Measurements from ENCODE around the gene PLAU. TPM values are rescaled to one million over a fixed set of nuclear protein-coding genes. Genes with fewer than 3 reads are reported as not detected.

PLAU gene
- total RNA-seq, 2 experiments from 2014 or later = not detected

- Mint-ChIP-seq H3K4me3 (no peak overlapping the region), H3K27ac (no peak overlapping the region), H3K36me3 (ENCODE audit: low read depth) (no peaks in the 10 kb centered on the region), H3K27me3 (no peaks in the 10 kb centered on the region), H3K9me3 (no peaks in the 10 kb centered on the region), H3K4me1 (ENCODE audit: low read depth) (peaks cover 49% of the 10 kb centered on the region)
- no peaks in the 10 kb centered on the region for H3K27me3 ChIP-seq (ENCODE audit: control insufficient read depth in 1 of 2, insufficient read depth in 2 of 2, low read length in 2 of 2)
- no peaks in the 10 kb centered on the region for H3K9me3 ChIP-seq (ENCODE audit: control insufficient read depth in 1 of 2, insufficient read depth in 1 of 2, low read length in 2 of 2)
- no peak for TF ChIP-seq CTCF (IDR thresholded peaks at IDR 0.05)
- peaks cover 57% of the 10 kb centered on the region for H3K4me1 ChIP-seq (ENCODE audit: insufficient read depth, low read length)
- CTCF ChIA-PET = no interaction called here
- H3K36me3 ChIP-seq (ENCODE audit: insufficient read depth, low read length) = no peaks in the 10 kb centered on the region
- H3K4me3 ChIP-seq (ENCODE audit: low read length) = no peak overlapping the region
- intact Hi-C loops (cut with DNase I, micrococcal nuclease) = loop anchor here (5.0 kb wide), 5 partner anchors 32 to 93 kb away; partner anchors contain the start of gene VCL (in 1 of the 2)
- ATAC-seq (ENCODE audit: poor library complexity) = no peak
- DNase-seq = no peak
- H3K27ac ChIP-seq (ENCODE audit: low read depth in 1 of 2, low read length in 2 of 2) = no peak overlapping the region
- POLR2A ChIA-PET = no interaction called here
These were observed 43.8 kb downstream of the PLAU start for GRCh38 chr10:73954737-73955136.

GRCh38 chr10:73955719-73956118, 44.8 kb downstream of the PLAU start:
- no peak for TF ChIP-seq CTCF (IDR thresholded peaks at IDR 0.05)
- Mint-ChIP-seq H3K4me1 (ENCODE audit: low read depth) (peaks cover 58% of the 10 kb centered on the region), H3K36me3 (ENCODE audit: low read depth) (no peaks in the 10 kb centered on the region), H3K27me3 (no peaks in the 10 kb centered on the region), H3K9me3 (no peaks in the 10 kb centered on the region), H3K4me3 (no peak overlapping the region), H3K27ac (peak overlapping the region; percentile 72)
- Histone ChIP-seq H3K4me1 (ENCODE audit: insufficient read depth, low read length) (peaks cover 63% of the 10 kb centered on the region), H3K4me3 (ENCODE audit: low read length) (no peak overlapping the region), H3K9me3 (ENCODE audit: control insufficient read depth in 1 of 2, insufficient read depth in 1 of 2, low read length in 2 of 2) (no peaks in the 10 kb centered on the region), H3K27me3 (ENCODE audit: control insufficient read depth in 1 of 2, insufficient read depth in 2 of 2, low read length in 2 of 2) (no peaks in the 10 kb centered on the region), H3K27ac (ENCODE audit: low read depth in 1 of 2, low read length in 2 of 2) (no peak overlapping the region), H3K36me3 (ENCODE audit: insufficient read depth, low read length) (no peaks in the 10 kb centered on the region)
- ChIA-PET POLR2A (interaction anchor here (0.9 to 2.0 kb wide), 7 partner anchors 13 to 70 kb away, joined by 3 to 17 read pairs (median 5); partner anchors contain the start of gene VCL), CTCF (no interaction called here)
- ATAC-seq (ENCODE audit: poor library complexity) = no peak
- intact Hi-C loops (cut with DNase I, micrococcal nuclease) = loop anchor here (2.0 to 5.0 kb wide), 7 partner anchors 33 to 92 kb away; partner anchors contain the start of gene VCL (in 2 of the 2)
- no peak for DNase-seq

GRCh38 chr10:73956476-73957359, 45.8 kb downstream of the PLAU start:
- peak overlapping the region; percentile 57 to 62 for H3K27ac ChIP-seq (ENCODE audit: low read depth in 1 of 2, low read length in 2 of 2)
- DNase-seq = peak in 6 of 14 experiments; percentile 12 to 91 (median 54)
- Mint-ChIP-seq H3K4me3 (peak overlapping the region; percentile 69), H3K27ac (peak overlapping the region; percentile 92), H3K36me3 (ENCODE audit: low read depth) (no peaks in the 10 kb centered on the region), H3K4me1 (ENCODE audit: low read depth) (peaks cover 58% of the 10 kb centered on the region), H3K9me3 (no peaks in the 10 kb centered on the region), H3K27me3 (no peaks in the 10 kb centered on the region)
- peaks cover 63% of the 10 kb centered on the region for H3K4me1 ChIP-seq (ENCODE audit: insufficient read depth, low read length)
- peak overlapping the region; percentile 19 for H3K4me3 ChIP-seq (ENCODE audit: low read length)
- POLR2A ChIA-PET = interaction anchor here (0.6 to 2.7 kb wide), 20 partner anchors 10 to 175 kb away, joined by 3 to 17 read pairs (median 3); partner anchors contain the start of genes CAMK2G, CHCHD1 and VCL
- intact Hi-C loops (cut with DNase I, micrococcal nuclease) = loop anchor here (2.0 to 5.0 kb wide), 7 partner anchors 34 to 91 kb away; partner anchors contain the start of gene VCL (in 2 of the 2)
- peak; percentile 78 for ATAC-seq (ENCODE audit: poor library complexity)
- H3K9me3 ChIP-seq (ENCODE audit: control insufficient read depth in 1 of 2, insufficient read depth in 1 of 2, low read length in 2 of 2) = no peaks in the 10 kb centered on the region
- no peak for TF ChIP-seq CTCF (IDR thresholded peaks at IDR 0.05)
- H3K36me3 ChIP-seq (ENCODE audit: insufficient read depth, low read length) = no peaks in the 10 kb centered on the region
- CTCF ChIA-PET = interaction anchor here (0.8 to 2.5 kb wide), 9 partner anchors 10 to 108 kb away, joined by 3 to 10 read pairs (median 4); no protein-coding TSS in a partner anchor
- no peaks in the 10 kb centered on the region for H3K27me3 ChIP-seq (ENCODE audit: control insufficient read depth in 1 of 2, insufficient read depth in 2 of 2, low read length in 2 of 2)
